MCF 10A (cell line): ENCODE measurements around the gene SLC24A3. TPM values are rescaled to one million over a fixed set of nuclear protein-coding genes. Genes with fewer than 3 reads are reported as not detected.

ENCODE experiments used
- BruUV-seq: library from RNA; stranded (reverse); fragments of 400-500 nt; replicated peaks from 2 replicates; lab custom pipeline; 2021; lab: Mats Ljungman, UMichigan
- CTCF ChIA-PET: fragments of 300-600 bp; sonication (Branson Sonifier 250); formaldehyde crosslinking; extraction: SDS; loops from one replicate; lab custom pipeline; 2021; ENCODE audit warnings: antibody characterized with exemption, inconsistent platforms; lab: Yijun Ruan, JAX
- POLR2A ChIA-PET: fragments of 300-600, 350-650 bp; sonication (Branson Sonifier 250); formaldehyde crosslinking; extraction: SDS; loops from one replicate; lab custom pipeline; 2020; ENCODE audit warnings: antibody characterized with exemption, inconsistent platforms; lab: Yijun Ruan, JAX
- DNase-seq: peaks from one replicate; pipeline ENCODE4 v3.0.0-alpha.2; 2018; ENCODE audit not compliant: unreplicated experiment
- H3K27ac Mint-ChIP-seq: one replicate; pipeline ENCODE4 v1.8.0; 2022; ENCODE audit warnings: mild to moderate bottlenecking, low read depth, mixed read lengths; ENCODE audit not compliant: unreplicated experiment
- H3K27me3 Mint-ChIP-seq: one replicate; pipeline ENCODE4 v1.8.0; 2022; ENCODE audit warnings: mixed read lengths; ENCODE audit not compliant: insufficient read depth, unreplicated experiment
- H3K36me3 Mint-ChIP-seq: one replicate; pipeline ENCODE4 v1.8.0; 2022; ENCODE audit warnings: mild to moderate bottlenecking, moderate library complexity, mixed read lengths; ENCODE audit not compliant: insufficient read depth, unreplicated experiment
- H3K4me1 Mint-ChIP-seq: one replicate; pipeline ENCODE4 v1.8.0; 2022; ENCODE audit warnings: mixed read lengths; ENCODE audit not compliant: insufficient read depth, unreplicated experiment
- H3K4me3 Mint-ChIP-seq: one replicate; pipeline ENCODE4 v1.8.0; 2022; ENCODE audit warnings: mild to moderate bottlenecking, moderate library complexity, mixed read lengths; ENCODE audit not compliant: unreplicated experiment
- H3K9me3 Mint-ChIP-seq: one replicate; pipeline ENCODE4 v1.8.0; 2022; ENCODE audit warnings: mixed read lengths; ENCODE audit not compliant: unreplicated experiment
- intact Hi-C: fragments of 100-400 bp; cut with micrococcal nuclease; formaldehyde crosslinking; loops from 2 replicates; pipeline ENCODE4 v1.14.1; 2022
- total RNA-seq: library from RNA; stranded (reverse); gene quantifications from 2 replicates; pipeline ENCODE4 v1.2.3, GENCODE V29; 2022
- TF ChIP-seq, protein P1 (sequence below): fragments of 200-600 bp; IDR thresholded peaks from one replicate; pipeline ENCODE4 v1.8.0; 2022; ENCODE audit warnings: antibody characterized with exemption, mild to moderate bottlenecking; ENCODE audit not compliant: unreplicated experiment

Gene SLC24A3
- total RNA-seq, 1 experiment from 2014 or later: not detected

DNA sequence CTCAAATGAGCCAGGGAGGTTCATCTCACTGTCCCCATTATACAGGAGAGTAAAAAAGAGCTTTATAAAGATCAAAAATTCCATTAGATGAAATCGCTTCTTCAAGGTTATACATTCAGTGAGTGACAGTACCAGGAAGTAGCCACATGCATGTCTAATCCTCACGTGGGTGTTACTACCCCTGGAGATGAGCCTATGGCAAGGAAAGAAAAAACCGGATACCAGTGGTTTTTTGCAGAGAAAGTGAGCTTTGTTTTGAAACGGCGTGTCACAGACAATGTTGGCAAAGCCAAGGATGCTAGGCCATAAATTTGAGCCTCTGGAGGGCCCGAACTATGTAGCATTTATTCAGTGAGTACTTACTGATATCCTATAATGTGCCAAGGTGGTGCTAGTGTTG lies 330.7 kb downstream of the SLC24A3 start:
- no TSS peak for BruUV-seq
- Mint-ChIP-seq H3K4me3 (no peak overlapping the region), H3K36me3 (no peaks in the 10 kb centered on the region), H3K4me1 (no peaks in the 10 kb centered on the region), H3K27me3 (no peaks in the 10 kb centered on the region), H3K9me3 (no peaks in the 10 kb centered on the region), H3K27ac (no peak overlapping the region)
- intact Hi-C loops: no loop called here
- DNase-seq: no peak
- ChIA-PET POLR2A (no interaction called here), CTCF (interaction anchor here (0.7 kb wide), 1 partner anchor 15 kb away, joined by 4 read pairs; no protein-coding TSS in a partner anchor)
- TF ChIP-seq, protein P1, sequence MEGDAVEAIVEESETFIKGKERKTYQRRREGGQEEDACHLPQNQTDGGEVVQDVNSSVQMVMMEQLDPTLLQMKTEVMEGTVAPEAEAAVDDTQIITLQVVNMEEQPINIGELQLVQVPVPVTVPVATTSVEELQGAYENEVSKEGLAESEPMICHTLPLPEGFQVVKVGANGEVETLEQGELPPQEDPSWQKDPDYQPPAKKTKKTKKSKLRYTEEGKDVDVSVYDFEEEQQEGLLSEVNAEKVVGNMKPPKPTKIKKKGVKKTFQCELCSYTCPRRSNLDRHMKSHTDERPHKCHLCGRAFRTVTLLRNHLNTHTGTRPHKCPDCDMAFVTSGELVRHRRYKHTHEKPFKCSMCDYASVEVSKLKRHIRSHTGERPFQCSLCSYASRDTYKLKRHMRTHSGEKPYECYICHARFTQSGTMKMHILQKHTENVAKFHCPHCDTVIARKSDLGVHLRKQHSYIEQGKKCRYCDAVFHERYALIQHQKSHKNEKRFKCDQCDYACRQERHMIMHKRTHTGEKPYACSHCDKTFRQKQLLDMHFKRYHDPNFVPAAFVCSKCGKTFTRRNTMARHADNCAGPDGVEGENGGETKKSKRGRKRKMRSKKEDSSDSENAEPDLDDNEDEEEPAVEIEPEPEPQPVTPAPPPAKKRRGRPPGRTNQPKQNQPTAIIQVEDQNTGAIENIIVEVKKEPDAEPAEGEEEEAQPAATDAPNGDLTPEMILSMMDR: no peak

- Mint-ChIP-seq H3K36me3 (no peaks in the 10 kb centered on the region), H3K27me3 (no peaks in the 10 kb centered on the region), H3K9me3 (no peaks in the 10 kb centered on the region), H3K4me3 (no peak overlapping the region), H3K4me1 (no peaks in the 10 kb centered on the region), H3K27ac (no peak overlapping the region)
- BruUV-seq: no TSS peak
- no peak for DNase-seq
- ChIA-PET POLR2A (no interaction called here), CTCF (interaction anchor here (1.3 kb wide), 1 partner anchor 15 kb away, joined by 4 read pairs; no protein-coding TSS in a partner anchor)
- intact Hi-C loops: no loop called here
- TF ChIP-seq, protein P1: no peak
Measured at GRCh38 chr20:19544684-19545083, 332.2 kb downstream of the SLC24A3 start.

DNA sequence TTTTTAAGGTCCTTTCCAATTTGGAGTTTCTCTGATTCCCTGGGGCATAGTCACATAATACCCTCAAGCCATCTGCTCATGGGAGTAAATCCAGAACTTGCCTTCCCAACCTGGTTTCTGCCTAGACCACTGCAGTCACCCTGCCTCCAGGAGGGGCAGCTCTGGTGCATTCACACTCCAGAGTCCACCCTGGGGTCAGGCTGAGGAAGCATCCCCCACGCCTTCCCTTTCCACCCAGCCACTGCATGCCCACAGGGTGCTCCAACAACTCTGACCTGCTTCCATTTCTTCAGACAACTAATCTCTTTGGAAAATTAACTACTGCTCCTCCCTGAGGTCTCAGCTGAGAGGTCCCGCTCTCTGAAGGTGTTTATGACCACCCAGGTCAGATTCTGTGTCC lies 334.2 kb downstream of the SLC24A3 start:
- intact Hi-C loops: no loop called here
- TF ChIP-seq, protein P1: no peak
- H3K9me3 Mint-ChIP-seq: peaks cover 8% of the 10 kb centered on the region
- CTCF ChIA-PET: interaction anchor here (0.5 to 0.7 kb wide), 2 partner anchors 144 to 340 kb away, joined by 3 read pairs; no protein-coding TSS in a partner anchor
- no peaks in the 10 kb centered on the region for H3K27me3 Mint-ChIP-seq
- no peak overlapping the region for H3K4me3 Mint-ChIP-seq
- no TSS peak for BruUV-seq
- DNase-seq: no peak
- H3K4me1 Mint-ChIP-seq: no peaks in the 10 kb centered on the region
- POLR2A ChIA-PET: no interaction called here
- no peak overlapping the region for H3K27ac Mint-ChIP-seq
- H3K36me3 Mint-ChIP-seq: no peaks in the 10 kb centered on the region

DNA sequence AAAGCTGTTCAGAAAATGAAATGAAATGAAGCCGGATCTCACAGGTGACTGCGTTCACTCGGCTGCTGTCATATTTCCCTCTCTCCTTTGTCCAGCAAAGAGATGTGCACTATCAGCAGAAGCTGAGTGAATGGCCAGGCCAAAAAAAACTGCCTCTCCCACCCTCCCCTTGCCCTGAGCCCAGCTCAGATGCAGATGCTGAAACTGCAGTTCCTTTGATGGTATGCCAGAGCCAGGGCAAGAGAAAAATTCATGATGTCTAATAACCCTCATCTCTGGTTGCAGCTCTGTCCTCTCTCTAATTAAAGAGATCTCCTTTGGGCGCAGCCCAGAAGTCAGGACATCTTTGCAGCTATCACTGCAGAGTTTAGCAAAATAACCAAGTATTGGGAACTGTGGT lies 335.1 kb downstream of the SLC24A3 start:
- Mint-ChIP-seq H3K4me1 (no peaks in the 10 kb centered on the region), H3K4me3 (no peak overlapping the region), H3K36me3 (no peaks in the 10 kb centered on the region), H3K9me3 (peaks cover 8% of the 10 kb centered on the region), H3K27me3 (no peaks in the 10 kb centered on the region), H3K27ac (no peak overlapping the region)
- intact Hi-C loops: no loop called here
- CTCF ChIA-PET: no interaction called here
- TF ChIP-seq, protein P1: no peak
- DNase-seq: no peak
- BruUV-seq: no TSS peak
- POLR2A ChIA-PET: no interaction called here
